ENCODE results near the gene HDAC6. TPM values are rescaled to one million over a fixed set of nuclear protein-coding genes. Genes with fewer than 3 reads are reported as not detected.
"Not testable (repeated sequence)": the region's sequence is repeated elsewhere in the genome, so short reads cannot be mapped to it uniquely, and the experiment has no call there.

The HDAC6 gene
- total and polyA plus RNA-seq, 2 donors (not counting 3 experiments of a cell fraction or from before 2014, with no cell fraction given) = 43.7 to 58.4 TPM

GRCh38 chrX:48852857-48853256 is 51.0 kb downstream of the HDAC6 start:
- no peak overlapping the region for H3K9ac ChIP-seq (replicated peaks; ENCODE audit: extremely low read depth, insufficient read depth, low read length)
- intact Hi-C loops (cut with micrococcal nuclease) (no loop called here), dilution Hi-C loops (cut with MboI; ENCODE audit: extremely low pct_ligation_motif_present, low sequenced_read_pairs) (no loop called here)
- no peak overlapping the region for H3K4me2 ChIP-seq (ENCODE audit: insufficient read depth, low read length)
- no peak for DNase-seq (ENCODE audit: low read depth, low spot score)
- no peak for TF ChIP-seq POLR2A (IDR thresholded peaks at IDR 0.05; ENCODE audit: low read depth, low read length)
- no peak for TF ChIP-seq MYC (IDR thresholded peaks at IDR 0.05; ENCODE audit: low read depth, low read length)
- ChIA-PET CTCF (no interaction called here), POLR2A (no interaction called here)
- H3K4me1 ChIP-seq (ENCODE audit: control insufficient read depth, extremely low read depth, insufficient read depth, low read length) = no peaks in the 10 kb centered on the region
- no peaks in the 10 kb centered on the region for H3K9me1 ChIP-seq (replicated peaks; ENCODE audit: control insufficient read depth, extremely low read depth, insufficient read depth, low read length)
- no peaks in the 10 kb centered on the region for H4K20me1 ChIP-seq (replicated peaks; ENCODE audit: control insufficient read depth, extremely low read depth, insufficient read depth, low read length)
- H3K79me2 ChIP-seq (ENCODE audit: control insufficient read depth, insufficient read depth, low read length) = no peaks in the 10 kb centered on the region
- no peaks in the 10 kb centered on the region for H3K27me3 ChIP-seq (ENCODE audit: control insufficient read depth in 2 of 2, insufficient read depth in 2 of 2, low read length in 2 of 2)
- BruUV-seq (replicated peaks) = no TSS peak
- H3K36me3 ChIP-seq (ENCODE audit: control insufficient read depth in 2 of 2, extremely low read depth in 1 of 2, insufficient read depth in 2 of 2, low read length in 2 of 2) = no peaks in the 10 kb centered on the region
- no peaks in the 10 kb centered on the region for H3K9me3 ChIP-seq (replicated peaks; ENCODE audit: control insufficient read depth, insufficient read depth, low read length)
- H3K4me3 ChIP-seq (replicated peaks in 1 of 3; ENCODE audit: insufficient read depth in 1 of 3, low read depth in 1 of 3, low read length in 3 of 3) = no peak overlapping the region
- no peak overlapping the region for H2AFZ ChIP-seq (ENCODE audit: low read depth, low read length)
- H3K27ac ChIP-seq (ENCODE audit: insufficient read depth, low read depth, low read length) = no peak overlapping the region
- no peak for FAIRE-seq

- H3K9ac ChIP-seq (replicated peaks; ENCODE audit: extremely low read depth, insufficient read depth, low read length); dilution Hi-C loops (cut with MboI; ENCODE audit: extremely low pct_ligation_motif_present, low sequenced_read_pairs); POLR2A ChIA-PET; H3K36me3 ChIP-seq (ENCODE audit: control insufficient read depth in 2 of 2, extremely low read depth in 1 of 2, insufficient read depth in 2 of 2, low read length in 2 of 2); H3K9me3 ChIP-seq (replicated peaks; ENCODE audit: control insufficient read depth, insufficient read depth, low read length); H3K4me1 ChIP-seq (ENCODE audit: control insufficient read depth, extremely low read depth, insufficient read depth, low read length); H3K4me2 ChIP-seq (ENCODE audit: insufficient read depth, low read length); H3K4me3 ChIP-seq (replicated peaks in 1 of 3; ENCODE audit: insufficient read depth in 1 of 3, low read depth in 1 of 3, low read length in 3 of 3); H3K79me2 ChIP-seq (ENCODE audit: control insufficient read depth, insufficient read depth, low read length); H3K9me1 ChIP-seq (replicated peaks; ENCODE audit: control insufficient read depth, extremely low read depth, insufficient read depth, low read length); H3K27me3 ChIP-seq (ENCODE audit: control insufficient read depth in 2 of 2, insufficient read depth in 2 of 2, low read length in 2 of 2); H2AFZ ChIP-seq (ENCODE audit: low read depth, low read length); intact Hi-C loops (cut with micrococcal nuclease); CTCF ChIA-PET; DNase-seq (ENCODE audit: low read depth, low spot score); H4K20me1 ChIP-seq (replicated peaks; ENCODE audit: control insufficient read depth, extremely low read depth, insufficient read depth, low read length); BruUV-seq (replicated peaks); FAIRE-seq; H3K27ac ChIP-seq (ENCODE audit: insufficient read depth, low read depth, low read length): not testable (repeated sequence)
Observed at GRCh38 chrX:48853494-48853893, 51.6 kb downstream of the HDAC6 start.

- H2AFZ ChIP-seq (ENCODE audit: low read depth, low read length); intact Hi-C loops (cut with micrococcal nuclease); CTCF ChIA-PET; BruUV-seq (replicated peaks); H3K9me1 ChIP-seq (replicated peaks; ENCODE audit: control insufficient read depth, extremely low read depth, insufficient read depth, low read length); H3K36me3 ChIP-seq (ENCODE audit: control insufficient read depth in 2 of 2, extremely low read depth in 1 of 2, insufficient read depth in 2 of 2, low read length in 2 of 2); H3K4me1 ChIP-seq (ENCODE audit: control insufficient read depth, extremely low read depth, insufficient read depth, low read length); H3K4me2 ChIP-seq (ENCODE audit: insufficient read depth, low read length); H3K27ac ChIP-seq (ENCODE audit: insufficient read depth, low read depth, low read length); H3K9ac ChIP-seq (replicated peaks; ENCODE audit: extremely low read depth, insufficient read depth, low read length); H3K9me3 ChIP-seq (replicated peaks; ENCODE audit: control insufficient read depth, insufficient read depth, low read length); H3K4me3 ChIP-seq (replicated peaks in 1 of 3; ENCODE audit: insufficient read depth in 1 of 3, low read depth in 1 of 3, low read length in 3 of 3); FAIRE-seq; H3K79me2 ChIP-seq (ENCODE audit: control insufficient read depth, insufficient read depth, low read length); POLR2A ChIA-PET; DNase-seq (ENCODE audit: low read depth, low spot score); H3K27me3 ChIP-seq (ENCODE audit: control insufficient read depth in 2 of 2, insufficient read depth in 2 of 2, low read length in 2 of 2); H4K20me1 ChIP-seq (replicated peaks; ENCODE audit: control insufficient read depth, extremely low read depth, insufficient read depth, low read length); dilution Hi-C loops (cut with MboI; ENCODE audit: extremely low pct_ligation_motif_present, low sequenced_read_pairs): not testable (repeated sequence)
Observed at GRCh38 chrX:48854121-48854804, 52.4 kb downstream of the HDAC6 start.
